HS-5 (cell line): ENCODE measurements around the gene EIF4EBP2.

Experiments
- DNase-seq: peaks from one replicate; pipeline ENCODE4 v3.0.0-alpha.2; 2012; ENCODE audit warnings: low read depth

EIF4EBP2 gene

GRCh38 chr10:70379581-70380176 is 24.3 kb upstream of the EIF4EBP2 start:
- DNase-seq: no peak

GRCh38 chr10:70380350-70381135 is 23.4 kb upstream of the EIF4EBP2 start:
- no peak for DNase-seq

GRCh38 chr10:70381471-70382421 is 22.2 kb upstream of the EIF4EBP2 start:
- no peak for DNase-seq

GRCh38 chr10:70391654-70392053 is 12.3 kb upstream of the EIF4EBP2 start:
- DNase-seq: no peak

- DNase-seq: no peak
These were observed 7.8 kb upstream of the EIF4EBP2 start for GRCh38 chr10:70396140-70396539.

- no peak for DNase-seq
These were observed 4.8 kb upstream of the EIF4EBP2 start for GRCh38 chr10:70399177-70399576.

GRCh38 chr10:70403483-70404035 is 386 bp upstream of the EIF4EBP2 start:
- DNase-seq: no peak

GRCh38 chr10:70404787-70405036 is 767 bp downstream of the EIF4EBP2 start:
- no peak for DNase-seq

GRCh38 chr10:70405037-70405824 is 1.3 kb downstream of the EIF4EBP2 start:
- DNase-seq: peak; percentile 73

- no peak for DNase-seq
These were observed 5.8 kb downstream of the EIF4EBP2 start for GRCh38 chr10:70409772-70410171.

- DNase-seq: no peak
These were observed 6.7 kb downstream of the EIF4EBP2 start for GRCh38 chr10:70410608-70411007.

GRCh38 chr10:70412356-70412755 is 8.4 kb downstream of the EIF4EBP2 start:
- no peak for DNase-seq

- DNase-seq: no peak
These were observed 13.6 kb downstream of the EIF4EBP2 start for GRCh38 chr10:70417568-70417967.

GRCh38 chr10:70418229-70418628 is 14.3 kb downstream of the EIF4EBP2 start:
- no peak for DNase-seq

- no peak for DNase-seq
These were observed 14.8 kb downstream of the EIF4EBP2 start for GRCh38 chr10:70418713-70419112.

GRCh38 chr10:70424320-70424719 is 20.4 kb downstream of the EIF4EBP2 start:
- no peak for DNase-seq

GRCh38 chr10:70425096-70425495 is 21.2 kb downstream of the EIF4EBP2 start:
- no peak for DNase-seq

GRCh38 chr10:70426823-70427222 is 22.9 kb downstream of the EIF4EBP2 start:
- DNase-seq: no peak

GRCh38 chr10:70430493-70431445 is 26.8 kb downstream of the EIF4EBP2 start:
- DNase-seq: no peak

- no peak for DNase-seq
These were observed 28.2 kb downstream of the EIF4EBP2 start for GRCh38 chr10:70432101-70432500.
